HepG2 (cell line): ENCODE results near the gene KCTD13.

ENCODE experiments used
- GATAD2A ChIP-seq: IDR thresholded peaks from 2 replicates; pipeline ENCODE4 v1.6.1; 2016
- KAT8 ChIP-seq: IDR thresholded peaks from 2 replicates; pipeline ENCODE4 v1.6.1; 2016; ENCODE audit warnings: missing genetic modification reagents, missing compliant biosample characterization
- KDM4B ChIP-seq: sonication (generic); formaldehyde crosslinking; IDR thresholded peaks from 2 replicates; pipeline ENCODE4 v1.4.0; 2020; ENCODE audit warnings: missing genetic modification reagents
- MXI1 ChIP-seq: IDR thresholded peaks from 3 replicates; pipeline ENCODE4 v1.6.1; 2012; ENCODE audit warnings: low read depth, low read length, inconsistent platforms, borderline replicate concordance
- MYC ChIP-seq: sonication (generic); formaldehyde crosslinking; IDR thresholded peaks from 2 replicates; pipeline ENCODE4 v1.9.0; 2021; ENCODE audit warnings: missing genetic modification reagents, borderline replicate concordance
- RAD21 ChIP-seq: fragments of 450-650 bp; formaldehyde crosslinking; IDR thresholded peaks from 2 replicates; pipeline ENCODE4 v1.5.0; 2020; ENCODE audit warnings: mild to moderate bottlenecking
- REST ChIP-seq, 2 experiments: IDR thresholded peaks; 2 replicates each; pipeline ENCODE4 v1.6.1; 2011 to 2012; ENCODE audit warnings: low read length in 2 of 2, borderline replicate concordance in 1 of 2, low read depth in 1 of 2, mild to moderate bottlenecking in 1 of 2, moderate library complexity in 1 of 2
- RNF2 ChIP-seq: fragments of 450-650 bp; conservative IDR thresholded peaks from 2 replicates; pipeline ENCODE4 v1.6.1; 2016; ENCODE audit warnings: low read depth
- U2AF2 ChIP-seq: fragments of 200-400 bp; formaldehyde crosslinking; IDR thresholded peaks from 2 replicates; pipeline ENCODE4 v1.6.1; 2017; ENCODE audit warnings: low read depth, mild to moderate bottlenecking, low read length
- ZBTB7A ChIP-seq: sonication (generic); formaldehyde crosslinking; IDR thresholded peaks from 2 replicates; pipeline ENCODE4 v1.8.0; 2022; ENCODE audit warnings: mild to moderate bottlenecking, missing genetic modification reagents
- ZNF710 ChIP-seq: sonication (generic); formaldehyde crosslinking; IDR thresholded peaks from 2 replicates; pipeline ENCODE4 v1.5.0; 2020; ENCODE audit warnings: mild to moderate bottlenecking, missing genetic modification reagents, borderline replicate concordance

- no peak for TF ChIP-seq RAD21 (CRISPR knock-in tag)
- no peak for TF ChIP-seq KDM4B (CRISPR knock-in tag)
- TF ChIP-seq ZNF710 (CRISPR knock-in tag): no peak
- no peak for TF ChIP-seq MYC (CRISPR knock-in tag)
- no peak for TF ChIP-seq MXI1
- TF ChIP-seq U2AF2: no peak
- no peak for TF ChIP-seq ZBTB7A (CRISPR knock-in tag)
- no peak for TF ChIP-seq GATAD2A (CRISPR knock-in tag)
- no peak for TF ChIP-seq RNF2
- no peak for TF ChIP-seq REST (IDR thresholded peaks at IDR 0.05; ENCODE audit: borderline replicate concordance in 1 of 2, low read depth in 1 of 2, low read length in 2 of 2)
- no peak for TF ChIP-seq KAT8 (CRISPR knock-in tag)
Measured at GRCh38 chr16:29897333-29897732, 28.7 kb downstream of the KCTD13 start.
